Testis (tissue), 2 donors: Measurements from ENCODE around the gene TSC22D3.

Experiments
- CTCF ChIP-seq, 3 experiments: fragments of 450-650 bp in 2 of 3; fragments of 200-600 bp in 1 of 3; sonication (generic) in 1 of 3; IDR thresholded peaks; one replicate each; pipeline ENCODE4 v1.5.1; 2016 to 2019; ENCODE audit warnings: antibody characterized with exemption in 3 of 3, mild to moderate bottlenecking in 2 of 3, moderate library complexity in 1 of 3
- POLR2A ChIP-seq: fragments of 450-650 bp; IDR thresholded peaks from one replicate; pipeline ENCODE4 v1.6.1; 2017; ENCODE audit warnings: antibody characterized with exemption, mild to moderate bottlenecking, moderate library complexity

GRCh38 chrX:107686792-107687191 is 88.8 kb downstream of the TSC22D3 start:
- TF ChIP-seq POLR2A (no peak), CTCF (IDR thresholded peaks at IDR 0.05) (no peak)
